A549 treated with Mapracorat at 1 μM for 4 hours (cell line): Measurements from ENCODE around the gene GPC6. TPM values are rescaled to one million over a fixed set of nuclear protein-coding genes. Genes with fewer than 3 reads are reported as not detected.

Experiments
- total RNA-seq: library from RNA; stranded (reverse); fragments of 200-300 nt; extraction: Qiagen RNA extraction; gene quantifications from 5 replicates; pipeline ENCODE4 v1.2.3, GENCODE V29; 2022

GPC6 gene
- total RNA-seq = 3.4 to 6.4 TPM (median 5.4 TPM) in 5 replicates

DNA sequence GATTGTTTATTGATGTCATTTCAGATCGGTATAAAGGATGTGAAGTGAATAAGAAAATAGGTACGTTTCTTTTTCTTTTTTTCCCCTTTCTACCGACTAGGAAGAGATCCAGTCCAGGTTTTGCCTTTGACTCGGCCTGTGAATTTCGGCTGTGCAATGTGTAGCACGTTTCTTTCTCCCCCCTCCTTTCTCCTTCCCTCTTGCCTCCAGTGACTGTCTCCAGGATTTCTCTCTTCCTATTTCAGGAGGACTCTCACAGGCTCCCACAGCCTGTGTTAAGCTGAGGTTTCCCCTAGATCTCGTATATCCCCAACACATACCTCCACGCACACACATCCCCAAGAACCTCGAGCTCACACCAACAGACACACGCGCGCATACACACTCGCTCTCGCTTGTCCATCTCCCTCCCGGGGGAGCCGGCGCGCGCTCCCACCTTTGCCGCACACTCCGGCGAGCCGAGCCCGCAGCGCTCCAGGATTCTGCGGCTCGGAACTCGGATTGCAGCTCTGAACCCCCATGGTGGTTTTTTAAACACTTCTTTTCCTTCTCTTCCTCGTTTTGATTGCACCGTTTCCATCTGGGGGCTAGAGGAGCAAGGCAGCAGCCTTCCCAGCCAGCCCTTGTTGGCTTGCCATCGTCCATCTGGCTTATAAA lies at the start of gene GPC6:
Gene GPC6 (plus strand): TSS at position 185 of the 657 bp plus-strand sequence.

